ENCODE results near the gene HIGD1B.

DNA sequence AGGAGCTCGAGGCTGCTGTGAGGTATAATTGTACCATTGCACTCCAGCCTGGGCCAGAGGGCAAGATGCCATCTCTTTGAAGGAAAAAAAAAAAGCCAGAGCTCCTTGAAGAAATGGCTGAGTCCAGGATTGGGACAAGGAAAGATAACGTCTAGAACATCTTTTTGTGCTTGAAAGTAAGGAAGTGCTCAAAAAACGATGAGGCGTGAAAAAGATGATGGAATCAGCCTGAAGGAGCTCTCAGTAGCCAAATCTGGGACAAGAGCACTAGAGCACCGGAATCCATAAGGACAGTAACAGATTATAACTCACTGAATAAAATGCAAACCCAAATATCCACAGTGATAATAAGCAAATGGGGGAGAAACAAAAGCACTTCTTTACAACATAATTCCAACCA, 29.4 kb downstream of the HIGD1B start:
- TF ChIP-seq CEBPB (IDR thresholded peaks at IDR 0.05): no peak
- TF ChIP-seq, protein P1, sequence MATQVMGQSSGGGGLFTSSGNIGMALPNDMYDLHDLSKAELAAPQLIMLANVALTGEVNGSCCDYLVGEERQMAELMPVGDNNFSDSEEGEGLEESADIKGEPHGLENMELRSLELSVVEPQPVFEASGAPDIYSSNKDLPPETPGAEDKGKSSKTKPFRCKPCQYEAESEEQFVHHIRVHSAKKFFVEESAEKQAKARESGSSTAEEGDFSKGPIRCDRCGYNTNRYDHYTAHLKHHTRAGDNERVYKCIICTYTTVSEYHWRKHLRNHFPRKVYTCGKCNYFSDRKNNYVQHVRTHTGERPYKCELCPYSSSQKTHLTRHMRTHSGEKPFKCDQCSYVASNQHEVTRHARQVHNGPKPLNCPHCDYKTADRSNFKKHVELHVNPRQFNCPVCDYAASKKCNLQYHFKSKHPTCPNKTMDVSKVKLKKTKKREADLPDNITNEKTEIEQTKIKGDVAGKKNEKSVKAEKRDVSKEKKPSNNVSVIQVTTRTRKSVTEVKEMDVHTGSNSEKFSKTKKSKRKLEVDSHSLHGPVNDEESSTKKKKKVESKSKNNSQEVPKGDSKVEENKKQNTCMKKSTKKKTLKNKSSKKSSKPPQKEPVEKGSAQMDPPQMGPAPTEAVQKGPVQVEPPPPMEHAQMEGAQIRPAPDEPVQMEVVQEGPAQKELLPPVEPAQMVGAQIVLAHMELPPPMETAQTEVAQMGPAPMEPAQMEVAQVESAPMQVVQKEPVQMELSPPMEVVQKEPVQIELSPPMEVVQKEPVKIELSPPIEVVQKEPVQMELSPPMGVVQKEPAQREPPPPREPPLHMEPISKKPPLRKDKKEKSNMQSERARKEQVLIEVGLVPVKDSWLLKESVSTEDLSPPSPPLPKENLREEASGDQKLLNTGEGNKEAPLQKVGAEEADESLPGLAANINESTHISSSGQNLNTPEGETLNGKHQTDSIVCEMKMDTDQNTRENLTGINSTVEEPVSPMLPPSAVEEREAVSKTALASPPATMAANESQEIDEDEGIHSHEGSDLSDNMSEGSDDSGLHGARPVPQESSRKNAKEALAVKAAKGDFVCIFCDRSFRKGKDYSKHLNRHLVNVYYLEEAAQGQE (IDR thresholded peaks at IDR 0.05; ENCODE audit: low read depth): no peak
